Measurements from ENCODE around the gene GPR156.

Gene GPR156

DNA sequence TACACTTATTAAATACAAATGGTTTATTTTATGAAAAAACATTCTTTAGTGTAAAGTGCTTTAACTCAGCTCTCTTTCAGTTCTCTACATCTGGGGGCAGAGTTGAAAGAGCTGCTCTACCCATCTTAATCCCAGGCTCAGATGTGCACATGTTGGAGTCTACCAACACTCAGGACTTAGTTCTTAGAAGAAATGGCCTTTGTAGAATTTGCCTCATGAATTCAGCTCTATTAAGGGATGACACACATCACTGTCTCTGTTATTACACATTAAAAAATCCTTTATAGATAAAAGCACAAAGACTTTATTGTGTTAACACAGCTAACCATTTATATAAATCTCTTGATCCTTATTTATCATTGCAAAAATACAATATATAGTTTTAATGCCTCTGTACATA lies 159.0 kb downstream of the GPR156 start:
- CTCF ChIA-PET = no interaction called here
- Mint-ChIP-seq H3K36me3 (no peaks in the 10 kb centered on the region), H3K9me3 (no peaks in the 10 kb centered on the region), H3K27me3 (peaks cover 4% of the 10 kb centered on the region), H3K27ac (no peak overlapping the region), H3K4me3 (no peak overlapping the region), H3K4me1 (no peaks in the 10 kb centered on the region)
- DNase-seq = no peak

DNA sequence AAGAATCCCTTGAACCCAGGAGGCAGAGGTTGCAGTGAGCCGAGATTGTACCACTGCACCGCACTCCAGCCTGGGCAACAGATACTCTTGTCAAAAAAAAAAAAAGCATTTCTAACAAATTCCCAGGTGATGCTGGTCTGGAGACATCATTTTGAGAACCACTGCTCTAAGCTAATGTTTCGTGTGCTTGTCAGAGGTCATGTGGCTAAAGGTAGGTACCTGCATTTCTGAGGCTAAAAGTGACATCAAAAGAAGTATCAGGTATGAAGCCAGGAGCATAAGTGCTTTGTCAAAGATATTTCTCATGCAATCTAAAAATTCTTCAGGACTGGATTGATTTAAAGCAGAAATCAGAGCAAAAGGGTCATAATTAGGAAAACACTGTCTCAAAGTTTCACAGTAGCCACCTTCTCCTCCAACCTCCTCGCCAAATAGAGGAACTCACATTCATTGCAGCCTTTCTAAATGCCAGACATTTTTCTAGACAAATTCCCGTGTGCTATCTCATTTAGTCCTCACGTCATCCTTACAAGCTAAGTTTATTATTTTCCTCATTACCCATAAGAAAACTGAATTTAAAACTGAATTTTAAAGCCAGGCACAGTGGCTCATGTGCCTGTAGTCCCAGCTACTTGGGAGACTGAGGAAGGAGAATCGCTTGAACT lies 165.0 kb downstream of the GPR156 start:
- CTCF ChIA-PET = no interaction called here
- Mint-ChIP-seq H3K4me3 (no peak overlapping the region), H3K36me3 (no peaks in the 10 kb centered on the region)

More for the DNA sequence above, 165.0 kb downstream of the GPR156 start:
- DNase-seq = no peak
- peaks cover 4% of the 10 kb centered on the region for H3K27me3 Mint-ChIP-seq
- H3K27ac Mint-ChIP-seq = no peak overlapping the region
- H3K9me3 Mint-ChIP-seq = peaks cover 11% of the 10 kb centered on the region
- no peaks in the 10 kb centered on the region for H3K4me1 Mint-ChIP-seq

All from activated naive CD4-positive, alpha-beta T cell treated with anti-CD3 and anti-CD28 coated beads, Interleukin-2, amount 10 ng/mL, durations not matched to agents 7 days and 5 days (primary cell).